ENCODE results near the gene ANTKMT. TPM values are rescaled to one million over a fixed set of nuclear protein-coding genes. Genes with fewer than 3 reads are reported as not detected.

Gene ANTKMT
- total and polyA plus RNA-seq, 2 of the 4 experiments (the other 2 are of a cell fraction), result 7.3 to 16.2 TPM

- H4K20me1 ChIP-seq (ENCODE audit: insufficient read depth, low read length), result peaks cover 9% of the 10 kb centered on the region
- no peak overlapping the region for H2AK5ac ChIP-seq (ENCODE audit: low read depth, low read length)
- H3K9me3 ChIP-seq (ENCODE audit: control insufficient read depth, insufficient read depth, low read length), result no peaks in the 10 kb centered on the region
- H3K9ac ChIP-seq (ENCODE audit: low read depth, low read length), result no peak overlapping the region
- no peak overlapping the region for H3K27ac ChIP-seq (ENCODE audit: insufficient read depth, low read length)
- CTCF ChIA-PET, result no interaction called here
- POLR2A ChIA-PET (ENCODE audit: unreplicated experiment), result no interaction called here
- peaks cover 4% of the 10 kb centered on the region for H3K27me3 ChIP-seq (ENCODE audit: control insufficient read depth, insufficient read depth, low read length)
- no peak overlapping the region for H3K4ac ChIP-seq (ENCODE audit: low read depth, low read length)
- no peak overlapping the region for H3K4me2 ChIP-seq (ENCODE audit: low read depth, low read length)
- H2AK9ac ChIP-seq (replicated peaks; ENCODE audit: low read depth, low read length, poor library complexity), result no peak overlapping the region
- no peak overlapping the region for H3K56ac ChIP-seq (ENCODE audit: extremely low read depth, insufficient read depth, low read length)
- no peak overlapping the region for H2BK15ac ChIP-seq (ENCODE audit: low read depth, low read length)
- H3K9me1 ChIP-seq (ENCODE audit: insufficient read depth, low read length), result peaks cover 7% of the 10 kb centered on the region
- TF ChIP-seq SMC3 (IDR thresholded peaks at IDR 0.05; ENCODE audit: low read depth, low read length) (no peak), MAZ (IDR thresholded peaks at IDR 0.05; ENCODE audit: borderline replicate concordance, low read depth, low read length) (no peak), FOS (IDR thresholded peaks at IDR 0.05; ENCODE audit: low read depth, low read length) (no peak), RCOR1 (IDR thresholded peaks at IDR 0.05; ENCODE audit: insufficient replicate concordance, low read length) (no peak), MXI1 (IDR thresholded peaks at IDR 0.05; ENCODE audit: borderline replicate concordance, low read depth, low read length) (no peak), BHLHE40 (IDR thresholded peaks at IDR 0.05; ENCODE audit: low read depth, low read length) (no peak), POLR2A (IDR thresholded peaks at IDR 0.05; ENCODE audit: low read depth, low read length) (no peak), CHD1 (IDR thresholded peaks at IDR 0.05; ENCODE audit: low read depth, low read length) (no peak), CEBPB (IDR thresholded peaks at IDR 0.05; ENCODE audit: low read depth, low read length) (no peak), ELK1 (IDR thresholded peaks at IDR 0.05; ENCODE audit: borderline replicate concordance, low read depth, low read length) (no peak), NFE2L2 (IDR thresholded peaks at IDR 0.05; ENCODE audit: low read depth, low read length) (no peak)
- TF ChIP-seq, protein P1, sequence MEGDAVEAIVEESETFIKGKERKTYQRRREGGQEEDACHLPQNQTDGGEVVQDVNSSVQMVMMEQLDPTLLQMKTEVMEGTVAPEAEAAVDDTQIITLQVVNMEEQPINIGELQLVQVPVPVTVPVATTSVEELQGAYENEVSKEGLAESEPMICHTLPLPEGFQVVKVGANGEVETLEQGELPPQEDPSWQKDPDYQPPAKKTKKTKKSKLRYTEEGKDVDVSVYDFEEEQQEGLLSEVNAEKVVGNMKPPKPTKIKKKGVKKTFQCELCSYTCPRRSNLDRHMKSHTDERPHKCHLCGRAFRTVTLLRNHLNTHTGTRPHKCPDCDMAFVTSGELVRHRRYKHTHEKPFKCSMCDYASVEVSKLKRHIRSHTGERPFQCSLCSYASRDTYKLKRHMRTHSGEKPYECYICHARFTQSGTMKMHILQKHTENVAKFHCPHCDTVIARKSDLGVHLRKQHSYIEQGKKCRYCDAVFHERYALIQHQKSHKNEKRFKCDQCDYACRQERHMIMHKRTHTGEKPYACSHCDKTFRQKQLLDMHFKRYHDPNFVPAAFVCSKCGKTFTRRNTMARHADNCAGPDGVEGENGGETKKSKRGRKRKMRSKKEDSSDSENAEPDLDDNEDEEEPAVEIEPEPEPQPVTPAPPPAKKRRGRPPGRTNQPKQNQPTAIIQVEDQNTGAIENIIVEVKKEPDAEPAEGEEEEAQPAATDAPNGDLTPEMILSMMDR (conservative IDR thresholded peaks at IDR 0.05; ENCODE audit: low read depth, low read length), result no peak
- no peak overlapping the region for H2AFZ ChIP-seq (replicated peaks; ENCODE audit: low read length, poor library complexity)
- H3K36me3 ChIP-seq (ENCODE audit: control insufficient read depth, insufficient read depth, low read length), result peaks cover 29% of the 10 kb centered on the region
- no peak overlapping the region for H2BK20ac ChIP-seq (ENCODE audit: low read depth, low read length)
- dilution Hi-C loops (cut with HindIII; ENCODE audit: low sequenced_read_pairs, unreplicated experiment) (no loop called here), intact Hi-C loops (cut with micrococcal nuclease) (no loop called here), in situ Hi-C loops (cut with MboI; ENCODE audit: low sequenced_read_pairs) (no loop called here)
- H4K91ac ChIP-seq (ENCODE audit: insufficient read depth, low read depth, low read length), result no peak overlapping the region
- no peak overlapping the region for H2BK5ac ChIP-seq (ENCODE audit: low read depth, low read length, poor library complexity, severe bottlenecking)
- no peak overlapping the region for H4K8ac ChIP-seq (ENCODE audit: low read depth in 2 of 2, low read length in 2 of 2)
- DNase-seq (no peak), ATAC-seq (ENCODE audit: low read depth) (no peak)
- H3K23ac ChIP-seq (ENCODE audit: low read depth, low read length), result no peak overlapping the region
- H3K14ac ChIP-seq (replicated peaks; ENCODE audit: low read depth, low read length), result no peak overlapping the region
- no peak overlapping the region for H3K18ac ChIP-seq (ENCODE audit: low read depth, low read length)
- H3K4me1 ChIP-seq (ENCODE audit: control insufficient read depth, insufficient read depth, low read length), result peaks cover 18% of the 10 kb centered on the region
- H4K5ac ChIP-seq (ENCODE audit: low read depth, low read length), result no peak overlapping the region
- no peak overlapping the region for H3K4me3 ChIP-seq (ENCODE audit: insufficient read depth, low read depth, low read length)
- no TSS peak for BruUV-seq (replicated peaks)
- 96% methylated on average over 13 of the region's 19 CpGs; no CpG with 5 or more reads in 1 of the 2 experiments for WGBS, 2 experiments (ENCODE audit: extremely low coverage in 2 of 2, insufficient read length in 1 of 2)
- H2BK120ac ChIP-seq (ENCODE audit: low read depth, low read length), result no peak overlapping the region
- H3K79me1 ChIP-seq (ENCODE audit: low read depth in 1 of 2, low read length in 2 of 2), result peaks cover 10 to 45% of the 10 kb centered on the region in 2 experiments
Observed at GRCh38 chr16:687499-687898, 33.4 kb upstream of the ANTKMT start.

Data from IMR-90 (cell line).